H9 (cell line): Measurements from ENCODE around the gene CEP89. TPM values are rescaled to one million over a fixed set of nuclear protein-coding genes. Genes with fewer than 3 reads are reported as not detected.

ENCODE experiments used
- DNase-seq: peaks from one replicate; pipeline ENCODE4 v3.0.0-alpha.2; 2017
- H2AFZ ChIP-seq: one replicate; pipeline ENCODE4 v1.6.1; 2013; ENCODE audit warnings: mild to moderate bottlenecking, low read length, control low read depth, moderate library complexity
- H2AK5ac ChIP-seq: 2 replicates; pipeline ENCODE4 v1.6.1; 2013; ENCODE audit warnings: low read length, control low read depth, mixed read lengths; ENCODE audit not compliant: insufficient read length
- H2BK120ac ChIP-seq: one replicate; pipeline ENCODE4 v1.6.1; 2013; ENCODE audit warnings: low read depth, mild to moderate bottlenecking, low read length, control low read depth, inconsistent platforms; ENCODE audit not compliant: poor library complexity, severe bottlenecking
- H2BK12ac ChIP-seq: 2 replicates; pipeline ENCODE4 v1.6.1; 2013; ENCODE audit warnings: low read length, control low read depth, mixed read lengths, low read depth; ENCODE audit not compliant: insufficient read length
- H2BK15ac ChIP-seq: 2 replicates; pipeline ENCODE4 v1.6.1; 2013; ENCODE audit warnings: low read depth, low read length, control low read depth
- H2BK20ac ChIP-seq: one replicate; pipeline ENCODE4 v1.6.1; 2013; ENCODE audit warnings: low read depth, mild to moderate bottlenecking, low read length, control low read depth, inconsistent platforms; ENCODE audit not compliant: poor library complexity, severe bottlenecking
- H2BK5ac ChIP-seq: 2 replicates; pipeline ENCODE4 v1.6.1; 2013; ENCODE audit warnings: low read length, control low read depth, mixed read lengths; ENCODE audit not compliant: insufficient read length
- H3K14ac ChIP-seq: 2 replicates; pipeline ENCODE4 v1.6.1; 2013; ENCODE audit warnings: low read length, control low read depth; ENCODE audit not compliant: insufficient read depth
- H3K18ac ChIP-seq: 2 replicates; pipeline ENCODE4 v1.6.1; 2013; ENCODE audit warnings: low read depth, mild to moderate bottlenecking, mixed read lengths, low read length, control low read depth; ENCODE audit not compliant: insufficient read length
- H3K23ac ChIP-seq: 2 replicates; pipeline ENCODE4 v1.6.1; 2013; ENCODE audit warnings: low read length, control low read depth, mixed read lengths, low read depth; ENCODE audit not compliant: insufficient read length
- H3K23me2 ChIP-seq: 2 replicates; pipeline ENCODE4 v1.6.1; 2013; ENCODE audit warnings: low read depth, mild to moderate bottlenecking, mixed read lengths, low read length, control low read depth; ENCODE audit not compliant: insufficient read length, poor library complexity, severe bottlenecking
- H3K27ac ChIP-seq: 2 replicates; pipeline ENCODE4 v1.5.1; 2013; ENCODE audit warnings: low read length, control low read depth, mixed read lengths, low read depth; ENCODE audit not compliant: insufficient read length
- H3K27me3 ChIP-seq: 2 replicates; pipeline ENCODE4 v1.6.1; 2013; ENCODE audit warnings: low read length, control low read depth, inconsistent platforms; ENCODE audit not compliant: insufficient read depth
- H3K4ac ChIP-seq: 2 replicates; pipeline ENCODE4 v1.6.1; 2013; ENCODE audit warnings: low read depth, mild to moderate bottlenecking, control low read depth, inconsistent platforms, low read length, moderate library complexity
- H3K4me1 ChIP-seq: 2 replicates; pipeline ENCODE4 v1.6.1; 2013; ENCODE audit warnings: low read length, control low read depth, inconsistent platforms; ENCODE audit not compliant: insufficient read depth
- H3K4me2 ChIP-seq: 2 replicates; pipeline ENCODE4 v1.6.1; 2013; ENCODE audit warnings: low read length, control low read depth, mixed read lengths; ENCODE audit not compliant: insufficient read length, insufficient read depth
- H3K56ac ChIP-seq: 2 replicates; pipeline ENCODE4 v1.6.1; 2013; ENCODE audit warnings: low read depth, mild to moderate bottlenecking, mixed read lengths, low read length, control low read depth; ENCODE audit not compliant: insufficient read length
- H3K79me1 ChIP-seq: 2 replicates; pipeline ENCODE4 v1.6.1; 2013; ENCODE audit warnings: low read depth, mild to moderate bottlenecking, moderate library complexity, low read length, control low read depth, inconsistent platforms; ENCODE audit not compliant: insufficient read depth, poor library complexity, severe bottlenecking
- H3K79me2 ChIP-seq: 2 replicates; pipeline ENCODE4 v1.6.1; 2013; ENCODE audit warnings: low read length, control low read depth, inconsistent platforms; ENCODE audit not compliant: insufficient read depth
- H3K9ac ChIP-seq: 2 replicates; pipeline ENCODE4 v1.6.1; 2013; ENCODE audit warnings: low read length, control low read depth, mixed read lengths; ENCODE audit not compliant: insufficient read length; ENCODE audit errors: extremely low read depth
- H3K9me3 ChIP-seq: one replicate; pipeline ENCODE4 v1.6.1; 2013; ENCODE audit warnings: low read depth, low read length, inconsistent platforms; ENCODE audit not compliant: control insufficient read depth
- H3T11ph ChIP-seq: one replicate; pipeline ENCODE4 v1.6.1; 2013; ENCODE audit warnings: mild to moderate bottlenecking, low read length, control low read depth, inconsistent platforms
- H4K20me1 ChIP-seq: one replicate; pipeline ENCODE4 v1.6.1; 2013; ENCODE audit not compliant: control insufficient read depth, insufficient read length, insufficient read depth
- H4K5ac ChIP-seq: 2 replicates; pipeline ENCODE4 v1.6.1; 2013; ENCODE audit warnings: low read depth, mild to moderate bottlenecking, mixed read lengths, low read length, control low read depth; ENCODE audit not compliant: insufficient read length
- H4K8ac ChIP-seq: replicated peaks from 2 replicates; pipeline ENCODE4 v1.6.1; 2013; ENCODE audit warnings: low read length, control low read depth, mixed read lengths, low read depth; ENCODE audit not compliant: insufficient read length
- H4K91ac ChIP-seq: 2 replicates; pipeline ENCODE4 v1.6.1; 2013; ENCODE audit warnings: low read depth, mild to moderate bottlenecking, moderate library complexity, mixed read lengths, low read length, control low read depth; ENCODE audit not compliant: insufficient read length
- H3K27ac Mint-ChIP-seq, 3 experiments: 2 replicates in 2 of 3; 3 replicates in 1 of 3; pipeline ENCODE4 v1.8.0; 2020 to 2021; ENCODE audit warnings: mixed read lengths in 3 of 3, mild to moderate bottlenecking in 1 of 3, moderate library complexity in 1 of 3
- H3K27me3 Mint-ChIP-seq: 2 replicates; pipeline ENCODE4 v1.8.0; 2021; ENCODE audit warnings: low read depth, mild to moderate bottlenecking, moderate library complexity, mixed read lengths
- H3K36me3 Mint-ChIP-seq, 3 experiments: 2 replicates in 2 of 3; 3 replicates in 1 of 3; pipeline ENCODE4 v1.8.0; 2020 to 2021; ENCODE audit warnings: low read depth in 3 of 3, mixed read lengths in 3 of 3; ENCODE audit not compliant: insufficient read depth in 1 of 3
- H3K4me1 Mint-ChIP-seq, 2 experiments: 2 replicates each; pipeline ENCODE4 v1.8.0; 2020; ENCODE audit warnings: mixed read lengths in 2 of 2
- H3K4me3 Mint-ChIP-seq, 2 experiments: 2 replicates in 1 of 2; 3 replicates in 1 of 2; pipeline ENCODE4 v1.8.0; 2020 to 2021; ENCODE audit warnings: mild to moderate bottlenecking in 2 of 2, mixed read lengths in 2 of 2, moderate library complexity in 1 of 2
- H3K9me3 Mint-ChIP-seq, 2 experiments: 2 replicates in 1 of 2; 3 replicates in 1 of 2; pipeline ENCODE4 v1.8.0; 2020; ENCODE audit warnings: mild to moderate bottlenecking in 2 of 2, mixed read lengths in 2 of 2, moderate library complexity in 1 of 2
- WGBS: extraction: QIAGEN DNeasy Blood & Tissue Kit; methylation state at CpG from one replicate; pipeline ENCODE4 v1.1.7; 2013; ENCODE audit warnings: missing lambda C conversion rate, low lambda C conversion rate, mixed read lengths; ENCODE audit not compliant: insufficient read length; ENCODE audit errors: extremely low coverage; 5-methylcytosine and 5-hydroxymethylcytosine counted together
- total RNA-seq: library from RNA; stranded (reverse); gene quantifications from 2 replicates; pipeline ENCODE4 v1.2.1, GENCODE V29; 2021
- TF ChIP-seq, protein P1 (sequence below): fragments of 200-600 bp; sonication (generic); conservative IDR thresholded peaks from 3 replicates; pipeline ENCODE4 v1.8.0; 2021; ENCODE audit warnings: antibody characterized with exemption, mild to moderate bottlenecking

The CEP89 gene
- total RNA-seq, 1 experiment from 2014 or later = 22.1 TPM

DNA sequence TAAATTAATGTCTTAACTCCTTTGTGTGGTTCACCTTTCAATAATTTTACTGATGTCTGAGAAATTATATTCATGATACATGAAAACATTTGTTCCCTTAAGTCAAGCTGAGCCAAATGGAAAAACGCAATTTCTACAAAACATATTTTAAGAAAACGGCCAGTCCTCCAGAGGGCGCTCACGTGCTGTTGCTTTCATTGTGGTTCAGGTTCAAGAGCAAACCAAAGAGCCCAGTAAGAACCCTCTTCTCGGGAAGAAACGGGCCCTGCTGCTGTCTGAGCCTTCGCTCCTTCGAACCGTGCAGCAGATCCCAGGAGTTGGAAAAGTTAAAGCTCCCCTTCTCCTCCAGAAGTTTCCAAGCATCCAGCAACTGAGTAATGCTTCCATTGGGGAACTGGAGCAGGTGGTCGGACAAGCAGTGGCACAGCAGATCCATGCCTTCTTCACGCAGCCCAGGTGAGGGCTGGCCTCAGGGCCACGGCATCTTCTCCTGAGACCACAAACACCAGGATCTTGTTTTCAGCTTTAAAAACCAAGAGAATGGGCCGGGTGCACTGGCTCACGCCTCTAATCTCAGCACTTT lies 4.6 kb upstream of the CEP89 start:
- no CpG with 5 or more reads among the region's 14 CpGs for WGBS
- peaks cover 3% of the 10 kb centered on the region for H3K23me2 ChIP-seq
- H3K27ac ChIP-seq = peak overlapping the region; percentile 71
- H4K8ac ChIP-seq = no peak overlapping the region
- Mint-ChIP-seq H3K36me3 (peaks cover 7 to 56% (median 33%) of the 10 kb centered on the region in 3 experiments; a peak in 6 of 7 replicates), H3K27ac (no peak overlapping the region; a peak in 1 of 7 replicates), H3K4me1 (peaks cover 0 to 3% of the 10 kb centered on the region in 2 experiments; a peak in 1 of 4 replicates), H3K27me3 (no peaks in the 10 kb centered on the region), H3K4me3 (no peak overlapping the region), H3K9me3 (no peaks in the 10 kb centered on the region)
- no peak overlapping the region for H3K9ac ChIP-seq
- no peak overlapping the region for H3K4ac ChIP-seq
- H3K23ac ChIP-seq = no peak overlapping the region
- H3K9me3 ChIP-seq = no peaks in the 10 kb centered on the region
- no peak overlapping the region for H2BK15ac ChIP-seq
- no peak overlapping the region for H2AFZ ChIP-seq
- H3K79me2 ChIP-seq = no peaks in the 10 kb centered on the region; the same call in 1 of the 2 replicates
- H3K18ac ChIP-seq = no peak overlapping the region
- TF ChIP-seq, protein P1, sequence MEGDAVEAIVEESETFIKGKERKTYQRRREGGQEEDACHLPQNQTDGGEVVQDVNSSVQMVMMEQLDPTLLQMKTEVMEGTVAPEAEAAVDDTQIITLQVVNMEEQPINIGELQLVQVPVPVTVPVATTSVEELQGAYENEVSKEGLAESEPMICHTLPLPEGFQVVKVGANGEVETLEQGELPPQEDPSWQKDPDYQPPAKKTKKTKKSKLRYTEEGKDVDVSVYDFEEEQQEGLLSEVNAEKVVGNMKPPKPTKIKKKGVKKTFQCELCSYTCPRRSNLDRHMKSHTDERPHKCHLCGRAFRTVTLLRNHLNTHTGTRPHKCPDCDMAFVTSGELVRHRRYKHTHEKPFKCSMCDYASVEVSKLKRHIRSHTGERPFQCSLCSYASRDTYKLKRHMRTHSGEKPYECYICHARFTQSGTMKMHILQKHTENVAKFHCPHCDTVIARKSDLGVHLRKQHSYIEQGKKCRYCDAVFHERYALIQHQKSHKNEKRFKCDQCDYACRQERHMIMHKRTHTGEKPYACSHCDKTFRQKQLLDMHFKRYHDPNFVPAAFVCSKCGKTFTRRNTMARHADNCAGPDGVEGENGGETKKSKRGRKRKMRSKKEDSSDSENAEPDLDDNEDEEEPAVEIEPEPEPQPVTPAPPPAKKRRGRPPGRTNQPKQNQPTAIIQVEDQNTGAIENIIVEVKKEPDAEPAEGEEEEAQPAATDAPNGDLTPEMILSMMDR = peak; percentile 89
- H2AK5ac ChIP-seq = no peak overlapping the region
- no peak overlapping the region for H2BK120ac ChIP-seq
- no peak overlapping the region for H2BK5ac ChIP-seq
- no peak overlapping the region for H4K91ac ChIP-seq
- no peak overlapping the region for H2BK12ac ChIP-seq
- H3K4me1 ChIP-seq = no peaks in the 10 kb centered on the region
- H3K79me1 ChIP-seq = no peaks in the 10 kb centered on the region
- H3K4me2 ChIP-seq = no peak overlapping the region
- no peaks in the 10 kb centered on the region for H3K27me3 ChIP-seq
- peak; percentile 60 for DNase-seq
- no peak overlapping the region for H3K56ac ChIP-seq
- H3T11ph ChIP-seq = no peak overlapping the region
- no peak overlapping the region for H3K14ac ChIP-seq
- no peak overlapping the region for H2BK20ac ChIP-seq
- H4K5ac ChIP-seq = no peak overlapping the region
- no peaks in the 10 kb centered on the region for H4K20me1 ChIP-seq
